Subcutaneous abdominal adipose tissue (tissue), 5 donors: ENCODE results near the gene CCDC172.

Source experiments
- H3K27ac ChIP-seq: one replicate; pipeline ENCODE4 v1.7.0; 2013; ENCODE audit warnings: low read depth, mild to moderate bottlenecking, inconsistent platforms, low read length, moderate library complexity
- H3K27me3 ChIP-seq, 5 donors: one replicate each; pipeline ENCODE4 v1.7.0; 2013; ENCODE audit warnings: low read length in 5 of 5, inconsistent platforms in 1 of 5; ENCODE audit not compliant: control insufficient read depth in 5 of 5, insufficient read depth in 4 of 5
- H3K36me3 ChIP-seq, 5 donors: one replicate each; pipeline ENCODE4 v1.7.0; 2013; ENCODE audit warnings: low read length in 5 of 5; ENCODE audit not compliant: control insufficient read depth in 5 of 5, insufficient read depth in 5 of 5
- H3K4me1 ChIP-seq, 5 donors: one replicate each; pipeline ENCODE4 v1.7.0; 2013; ENCODE audit warnings: low read length in 5 of 5, mild to moderate bottlenecking in 3 of 5, moderate library complexity in 1 of 5; ENCODE audit not compliant: control insufficient read depth in 5 of 5, insufficient read depth in 5 of 5
- H3K4me3 ChIP-seq, 5 donors: one replicate each; pipeline ENCODE4 v1.7.0; 2013; ENCODE audit warnings: low read length in 5 of 5, low read depth in 1 of 5
- H3K9ac ChIP-seq, 5 donors: one replicate each; pipeline ENCODE4 v1.7.0; 2013; ENCODE audit warnings: low read length in 5 of 5, mild to moderate bottlenecking in 4 of 5, moderate library complexity in 3 of 5
- H3K9me3 ChIP-seq, 5 donors: one replicate each; pipeline ENCODE4 v1.7.0; 2013; ENCODE audit warnings: low read length in 5 of 5; ENCODE audit not compliant: control insufficient read depth in 5 of 5
- donor health status: healthy.
- donor health status: healthy.
- donor health status: healthy.
- donor health status: healthy.
- donor health status: healthy.

The CCDC172 gene

GRCh38 chr10:116421815-116422214 is 97.6 kb downstream of the CCDC172 start:
- Histone ChIP-seq H3K4me1 (peaks cover 0 to 7% (median 0%) of the 10 kb centered on the region in 5 donors), H3K9ac (no peak overlapping the region), H3K36me3 (no peaks in the 10 kb centered on the region), H3K27ac (no peak overlapping the region), H3K4me3 (no peak overlapping the region), H3K27me3 (no peaks in the 10 kb centered on the region), H3K9me3 (no peaks in the 10 kb centered on the region)

GRCh38 chr10:116427671-116428070 is 103.4 kb downstream of the CCDC172 start, which contains the start of gene PNLIPRP3:
TSS of gene PNLIPRP3 (plus strand) at chr10:116427847. CDS start at chr10:116428013, 166 bp downstream.
- Histone ChIP-seq H3K9me3 (no peaks in the 10 kb centered on the region), H3K27me3 (no peaks in the 10 kb centered on the region), H3K4me3 (no peak within 1 kb of the TSS), H3K27ac (no peak within 1 kb of the TSS), H3K36me3 (no peaks in the 10 kb centered on the region), H3K4me1 (peaks cover 0 to 18% (median 4%) of the 10 kb centered on the region in 5 donors), H3K9ac (no peak within 1 kb of the TSS)

- H3K27ac ChIP-seq: no peak overlapping the region
- no peak overlapping the region for H3K4me3 ChIP-seq
- no peaks in the 10 kb centered on the region for H3K36me3 ChIP-seq
- peaks cover 0 to 18% (median 4%) of the 10 kb centered on the region in 5 donors for H3K4me1 ChIP-seq
- H3K27me3 ChIP-seq: no peaks in the 10 kb centered on the region
- H3K9ac ChIP-seq: no peak overlapping the region
- H3K9me3 ChIP-seq: no peaks in the 10 kb centered on the region
Measured at GRCh38 chr10:116429288-116429977, 105.2 kb downstream of the CCDC172 start.
